Body of pancreas (tissue), 4 donors: ENCODE data around the gene DLGAP1. TPM values are rescaled to one million over a fixed set of nuclear protein-coding genes. Genes with fewer than 3 reads are reported as not detected.

ENCODE experiments used
- ATAC-seq: fragments of 150-250 bp; one replicate; pipeline ENCODE4 v1.9.1; 2016
- DNase-seq, 4 donors: peaks; one replicate each; pipeline ENCODE4 v3.0.0-alpha.2; 2019
- H3K27ac ChIP-seq, 4 donors: fragments of 200-600 bp; sonication (generic); 1 replicate in 3 of 4; 2 replicates in 1 of 4; pipeline versions ENCODE4 v1.5.1 to v1.6.1; 2016 to 2019; ENCODE audit warnings: mild to moderate bottlenecking in 1 of 4, mixed read lengths in 1 of 4, moderate library complexity in 1 of 4
- H3K27me3 ChIP-seq, 2 donors: fragments of 200-600 bp; sonication (generic); one replicate each; pipeline ENCODE4 v1.6.0; 2016; ENCODE audit warnings: mild to moderate bottlenecking in 1 of 2
- H3K36me3 ChIP-seq, 2 donors: fragments of 200-600 bp; sonication (generic); replicated peaks in 1 of 2; 2 replicates each; pipeline ENCODE4 v1.5.1; 2016; ENCODE audit warnings: low read depth in 2 of 2; ENCODE audit not compliant: insufficient read depth in 1 of 2
- H3K4me1 ChIP-seq: fragments of 200-600 bp; sonication (generic); one replicate; pipeline ENCODE4 v1.6.0; 2016
- H3K4me3 ChIP-seq, 2 donors: fragments of 200-600 bp; sonication (generic); 1 replicate in 1 of 2; 2 replicates in 1 of 2; pipeline ENCODE4 v1.5.1; 2016 to 2019
- H3K9me3 ChIP-seq, 3 donors: fragments of 200-600 bp; sonication (generic); 1 replicate in 2 of 3; 2 replicates in 1 of 3; pipeline ENCODE4 v1.5.1; 2016
- CTCF ChIP-seq, 7 experiments: fragments of 450-650 bp in 4 of 7; fragments of 200-600 bp in 3 of 7; sonication (generic) in 3 of 7; IDR thresholded peaks; one replicate each; pipeline ENCODE4 v1.5.1; 2016 to 2019; ENCODE audit warnings: antibody characterized with exemption in 7 of 7
- POLR2A ChIP-seq, 3 donors: fragments of 450-650 bp; IDR thresholded peaks; one replicate each; pipeline ENCODE4 v1.6.1; 2016; ENCODE audit warnings: antibody characterized with exemption in 3 of 3, mild to moderate bottlenecking in 2 of 3
- WGBS, 2 donors: methylation state at CpG; one replicate each; pipeline ENCODE4 v1.1.5; 2017; 5-methylcytosine and 5-hydroxymethylcytosine counted together
- intact Hi-C: fragments of 100-400 bp; cut with DNase I; formaldehyde crosslinking; loops from one replicate; pipeline ENCODE4 v1.15.1; 2023
- total RNA-seq, 2 donors: library from RNA; depleted of rRNA; stranded (reverse); fragments of >200 nt; gene quantifications; one replicate each; pipeline ENCODE4 v1.1.0, GENCODE V29; 2016

DLGAP1 gene
- total RNA-seq, 2 donors from 2014 or later = 0.52 to 7.9 TPM

- intact Hi-C loops = no loop called here
- peaks cover 47% of the 10 kb centered on the region for H3K4me1 ChIP-seq
- 96 to 97% methylated on average over 10 of the region's 10 CpGs for WGBS, 2 donors
Measured at GRCh38 chr18:3598581-3598980, 856.5 kb downstream of the DLGAP1 start.

GRCh38 chr18:3597409-3598357 is 857.4 kb downstream of the DLGAP1 start:
- no peaks in the 10 kb centered on the region for H3K27me3 ChIP-seq
- no peaks in the 10 kb centered on the region for H3K9me3 ChIP-seq
- H3K36me3 ChIP-seq = no peaks in the 10 kb centered on the region
- whole genome bisulfite sequencing, 2 donors = 87 to 89% methylated on average over 19 to 22 of the region's 22 CpGs
- ATAC-seq (no peak), DNase-seq (no peak)
- TF ChIP-seq CTCF (IDR thresholded peaks at IDR 0.05) = no peak
- TF ChIP-seq POLR2A (IDR thresholded peaks at IDR 0.05) = no peak
- H3K4me1 ChIP-seq = peaks cover 46% of the 10 kb centered on the region
- intact Hi-C loops = no loop called here
- H3K4me3 ChIP-seq = no peak overlapping the region
- H3K27ac ChIP-seq = peak overlapping the region in 3 of 4 donors; percentile 81 to 98 (median 97)

More at GRCh38 chr18:3598581-3598980, 856.5 kb downstream of the DLGAP1 start:
- Histone ChIP-seq H3K9me3 (no peaks in the 10 kb centered on the region), H3K36me3 (no peaks in the 10 kb centered on the region), H3K27ac (no peak overlapping the region), H3K4me3 (no peak overlapping the region), H3K27me3 (no peaks in the 10 kb centered on the region)
- ATAC-seq (no peak), DNase-seq (no peak)
- TF ChIP-seq POLR2A (IDR thresholded peaks at IDR 0.05) = no peak
- TF ChIP-seq CTCF (IDR thresholded peaks at IDR 0.05) = no peak

GRCh38 chr18:3596637-3597384 is 858.3 kb downstream of the DLGAP1 start:
- no peaks in the 10 kb centered on the region for H3K36me3 ChIP-seq
- peak in 1 of 7 experiments; percentile 10 for TF ChIP-seq CTCF (IDR thresholded peaks at IDR 0.05)
- no peak for TF ChIP-seq POLR2A (IDR thresholded peaks at IDR 0.05)
- intact Hi-C loops = no loop called here
- DNase-seq (peak in 3 of 4 donors; percentile 47 to 61 (median 48)), ATAC-seq (no peak)
- no peak overlapping the region for H3K4me3 ChIP-seq
- no peaks in the 10 kb centered on the region for H3K27me3 ChIP-seq
- peak overlapping the region; percentile 81 to 98 (median 96) for H3K27ac ChIP-seq
- peaks cover 41% of the 10 kb centered on the region for H3K4me1 ChIP-seq
- 51 to 61% methylated on average over 17 of the region's 17 CpGs for WGBS, 2 donors
- H3K9me3 ChIP-seq = no peaks in the 10 kb centered on the region

- no peak for DNase-seq
- TF ChIP-seq POLR2A (IDR thresholded peaks at IDR 0.05) = no peak
- TF ChIP-seq CTCF (IDR thresholded peaks at IDR 0.05) = no peak
- ATAC-seq = no peak
- H3K9me3 ChIP-seq = no peaks in the 10 kb centered on the region
- peaks cover 41% of the 10 kb centered on the region for H3K4me1 ChIP-seq
- H3K27ac ChIP-seq = peak overlapping the region; percentile 81 to 98 (median 96)
- no peak overlapping the region for H3K4me3 ChIP-seq
- no peaks in the 10 kb centered on the region for H3K36me3 ChIP-seq
- intact Hi-C loops = no loop called here
- WGBS, 2 donors = 52 to 85% methylated on average over 3 of the region's 3 CpGs
- H3K27me3 ChIP-seq = no peaks in the 10 kb centered on the region
Measured at GRCh38 chr18:3596324-3596636, 858.8 kb downstream of the DLGAP1 start.
